Neural cell (in vitro differentiated cells): ENCODE measurements around the gene GFOD2. TPM values are rescaled to one million over a fixed set of nuclear protein-coding genes. Genes with fewer than 3 reads are reported as not detected.

ENCODE experiments used
- H2AFZ ChIP-seq: fragments of 200-600, 300-800 bp; sonication (generic), shearing (Covaris generic); 2 replicates; pipeline ENCODE4 v1.6.0; 2014; ENCODE audit warnings: low read depth, mild to moderate bottlenecking, antibody characterized with exemption, low read length, moderate library complexity
- H3F3A ChIP-seq: fragments of 200-600 bp; shearing (Covaris generic); 2 replicates; pipeline ENCODE4 v1.6.1; 2016; ENCODE audit warnings: mild to moderate bottlenecking, moderate library complexity, mixed read lengths, antibody characterized with exemption, low read length; ENCODE audit not compliant: insufficient read depth, poor library complexity, severe bottlenecking
- H3K27ac ChIP-seq: fragments of 200-600, 300-800 bp; sonication (generic), shearing (Covaris generic); 2 replicates; pipeline ENCODE4 v1.5.1; 2014; ENCODE audit warnings: mild to moderate bottlenecking, low read length, moderate library complexity
- H3K27me3 ChIP-seq: fragments of 300-800, 200-600 bp; sonication (generic), shearing (Covaris generic); 2 replicates; pipeline ENCODE4 v1.6.0; 2014; ENCODE audit warnings: mild to moderate bottlenecking, low read depth, low read length, moderate library complexity; ENCODE audit not compliant: insufficient read depth
- H3K36me3 ChIP-seq: fragments of 300-800, 200-600 bp; sonication (generic), shearing (Covaris generic); 2 replicates; pipeline ENCODE4 v1.5.1; 2014; ENCODE audit warnings: mild to moderate bottlenecking, antibody characterized with exemption, low read length, moderate library complexity; ENCODE audit not compliant: insufficient read depth
- H3K4me2 ChIP-seq: fragments of 300-800, 200-600 bp; sonication (generic), shearing (Covaris generic); 2 replicates; pipeline ENCODE4 v1.6.0; 2014; ENCODE audit warnings: mild to moderate bottlenecking, low read length
- H3K4me3 ChIP-seq: fragments of 300-800, 200-600 bp; sonication (generic), shearing (Covaris generic); 2 replicates; pipeline ENCODE4 v1.5.1; 2014; ENCODE audit warnings: mild to moderate bottlenecking, low read length, moderate library complexity
- H3K79me2 ChIP-seq: fragments of 200-600 bp; shearing (Covaris generic); replicated peaks from 2 replicates; pipeline ENCODE4 v1.6.0; 2014; ENCODE audit warnings: mild to moderate bottlenecking, low read length, moderate library complexity; ENCODE audit not compliant: insufficient read depth
- H3K9ac ChIP-seq: fragments of 300-800, 200-600 bp; sonication (generic), shearing (Covaris generic); 2 replicates; pipeline ENCODE4 v1.6.1; 2016; ENCODE audit warnings: mild to moderate bottlenecking, low read length, mixed read lengths
- H3K9me2 ChIP-seq: fragments of 200-600 bp; shearing (Covaris generic); 2 replicates; pipeline ENCODE4 v1.6.1; 2016; ENCODE audit warnings: mild to moderate bottlenecking, low read length, mixed read lengths; ENCODE audit not compliant: insufficient read depth
- H3K9me3 ChIP-seq: fragments of 200-600, 300-800 bp; sonication (generic), shearing (Covaris generic); 2 replicates; pipeline ENCODE4 v1.6.1; 2016; ENCODE audit warnings: mild to moderate bottlenecking, mixed run types, low read length, moderate library complexity, mixed read lengths
- H4K20me1 ChIP-seq: fragments of 200-600 bp; shearing (Covaris generic); 2 replicates; pipeline ENCODE4 v1.6.1; 2016; ENCODE audit warnings: mild to moderate bottlenecking, mixed run types; ENCODE audit not compliant: insufficient read depth
- EP300 ChIP-seq: fragments of 450-650 bp; conservative IDR thresholded peaks from 2 replicates; pipeline ENCODE4 v1.6.1; 2014; ENCODE audit warnings: antibody characterized with exemption, mild to moderate bottlenecking, moderate library complexity; ENCODE audit not compliant: poor library complexity, severe bottlenecking
- EZH2 ChIP-seq: fragments of 200-600, 300-800 bp; shearing (Covaris generic), sonication (generic); IDR thresholded peaks from 2 replicates; pipeline ENCODE4 v1.6.1; 2014; ENCODE audit warnings: antibody characterized with exemption, low read length, borderline replicate concordance, mild to moderate bottlenecking; ENCODE audit not compliant: insufficient read depth, poor library complexity, severe bottlenecking
- MXI1 ChIP-seq: fragments of 450-650 bp; conservative IDR thresholded peaks from 2 replicates; pipeline ENCODE4 v1.6.1; 2014; ENCODE audit warnings: antibody characterized with exemption, mild to moderate bottlenecking; ENCODE audit not compliant: poor library complexity, severe bottlenecking
- POLR2AphosphoS5 ChIP-seq: IDR thresholded peaks from 2 replicates; pipeline ENCODE4 v1.6.1; 2012
- RAD21 ChIP-seq: fragments of 450-650 bp; conservative IDR thresholded peaks from 2 replicates; pipeline ENCODE4 v1.6.1; 2014; ENCODE audit warnings: antibody characterized with exemption, mild to moderate bottlenecking, moderate library complexity
- REST ChIP-seq: IDR thresholded peaks from 2 replicates; pipeline ENCODE4 v1.6.1; 2012; ENCODE audit warnings: borderline replicate concordance
- SMC3 ChIP-seq: fragments of 450-650 bp; conservative IDR thresholded peaks from 2 replicates; pipeline ENCODE4 v1.6.1; 2014; ENCODE audit warnings: antibody characterized with exemption, mild to moderate bottlenecking, moderate library complexity; ENCODE audit not compliant: poor library complexity
- TAF1 ChIP-seq: IDR thresholded peaks from 2 replicates; pipeline ENCODE4 v1.6.1; 2012; ENCODE audit warnings: low read depth
- polyA minus RNA-seq: library from RNA; depleted of rRNA, polyadenylated mRNA; stranded (reverse); fragments of >200 nt; gene quantifications from 2 replicates; pipeline ENCODE4 v1.2.3, GENCODE V29; 2014
- polyA plus RNA-seq: library from polyadenylated mRNA; depleted of rRNA; stranded (reverse); fragments of >200 nt; gene quantifications from 2 replicates; pipeline ENCODE4 v1.2.3, GENCODE V29; 2014
- TF ChIP-seq, protein P1 (sequence below): fragments of 450-650 bp; IDR thresholded peaks from 2 replicates; pipeline ENCODE4 v1.5.1; 2014; ENCODE audit warnings: antibody characterized with exemption, mild to moderate bottlenecking, moderate library complexity; ENCODE audit not compliant: poor library complexity, severe bottlenecking

Gene GFOD2, protein sequence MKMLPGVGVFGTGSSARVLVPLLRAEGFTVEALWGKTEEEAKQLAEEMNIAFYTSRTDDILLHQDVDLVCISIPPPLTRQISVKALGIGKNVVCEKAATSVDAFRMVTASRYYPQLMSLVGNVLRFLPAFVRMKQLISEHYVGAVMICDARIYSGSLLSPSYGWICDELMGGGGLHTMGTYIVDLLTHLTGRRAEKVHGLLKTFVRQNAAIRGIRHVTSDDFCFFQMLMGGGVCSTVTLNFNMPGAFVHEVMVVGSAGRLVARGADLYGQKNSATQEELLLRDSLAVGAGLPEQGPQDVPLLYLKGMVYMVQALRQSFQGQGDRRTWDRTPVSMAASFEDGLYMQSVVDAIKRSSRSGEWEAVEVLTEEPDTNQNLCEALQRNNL
- polyA plus RNA-seq = 88.4 and 106 TPM in 2 replicates
- polyA minus RNA-seq = 92.8 and 104 TPM in 2 replicates

DNA sequence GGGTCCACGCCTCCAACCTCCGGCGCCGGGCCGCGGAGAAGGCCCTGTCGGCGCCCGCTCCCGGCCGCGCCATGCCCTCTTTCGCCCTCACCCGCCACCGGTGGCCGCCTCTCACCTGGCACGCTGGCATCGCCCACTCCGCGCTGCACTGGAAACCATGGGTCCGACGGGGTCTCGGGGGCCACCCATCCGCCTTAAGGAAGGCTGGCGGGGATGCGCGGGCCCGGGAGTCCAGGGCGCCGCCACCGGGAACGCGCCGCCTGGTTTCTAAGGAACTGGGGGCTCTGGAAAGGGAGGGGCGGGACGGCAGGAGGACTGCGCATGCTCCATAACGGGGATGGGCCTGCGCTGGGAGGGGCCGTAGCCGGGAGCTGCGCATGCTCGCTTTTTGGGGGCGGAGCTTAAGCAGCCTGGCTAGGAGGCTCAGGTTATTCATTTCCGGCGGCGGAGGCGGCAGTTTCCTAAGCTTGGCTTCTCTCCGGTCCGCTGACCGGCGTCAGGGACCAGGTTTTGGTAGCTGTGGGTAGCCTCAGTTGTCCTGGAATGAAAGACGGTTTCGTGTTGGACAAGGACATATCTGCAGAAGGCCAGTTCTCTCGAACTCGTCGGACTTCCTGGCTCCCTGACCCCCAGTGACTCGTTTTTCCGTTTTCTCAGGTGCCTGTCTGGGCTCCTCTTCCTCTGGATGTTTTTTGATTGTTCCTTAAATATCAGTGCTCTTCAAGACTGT lies at the start of gene GFOD2:
Gene GFOD2 (minus strand): TSS at position 269 of the 730 bp plus-strand sequence. CDS start 33,601 bp downstream, outside the sequence.
- H3K79me2 ChIP-seq = peaks cover 47% of the 10 kb centered on the region
- no peaks in the 10 kb centered on the region for H3K9me3 ChIP-seq
- no peaks in the 10 kb centered on the region for H3K27me3 ChIP-seq
- no peaks in the 10 kb centered on the region for H3K9me2 ChIP-seq
- H3K9ac ChIP-seq = peak within 1 kb of the TSS; percentile 98
- no peaks in the 10 kb centered on the region for H4K20me1 ChIP-seq
- peak within 1 kb of the TSS; percentile 87 for H3K27ac ChIP-seq
- peak within 1 kb of the TSS; percentile 80 for H3K4me3 ChIP-seq
- TF ChIP-seq EZH2 (no peak), EP300 (peak; percentile 28), SMC3 (peak; percentile 35), TAF1 (peak; percentile 68), POLR2AphosphoS5 (peak; percentile 93), RAD21 (peak; percentile 37), REST (peak; percentile 74), MXI1 (peak; percentile 95)
- TF ChIP-seq, protein P1, sequence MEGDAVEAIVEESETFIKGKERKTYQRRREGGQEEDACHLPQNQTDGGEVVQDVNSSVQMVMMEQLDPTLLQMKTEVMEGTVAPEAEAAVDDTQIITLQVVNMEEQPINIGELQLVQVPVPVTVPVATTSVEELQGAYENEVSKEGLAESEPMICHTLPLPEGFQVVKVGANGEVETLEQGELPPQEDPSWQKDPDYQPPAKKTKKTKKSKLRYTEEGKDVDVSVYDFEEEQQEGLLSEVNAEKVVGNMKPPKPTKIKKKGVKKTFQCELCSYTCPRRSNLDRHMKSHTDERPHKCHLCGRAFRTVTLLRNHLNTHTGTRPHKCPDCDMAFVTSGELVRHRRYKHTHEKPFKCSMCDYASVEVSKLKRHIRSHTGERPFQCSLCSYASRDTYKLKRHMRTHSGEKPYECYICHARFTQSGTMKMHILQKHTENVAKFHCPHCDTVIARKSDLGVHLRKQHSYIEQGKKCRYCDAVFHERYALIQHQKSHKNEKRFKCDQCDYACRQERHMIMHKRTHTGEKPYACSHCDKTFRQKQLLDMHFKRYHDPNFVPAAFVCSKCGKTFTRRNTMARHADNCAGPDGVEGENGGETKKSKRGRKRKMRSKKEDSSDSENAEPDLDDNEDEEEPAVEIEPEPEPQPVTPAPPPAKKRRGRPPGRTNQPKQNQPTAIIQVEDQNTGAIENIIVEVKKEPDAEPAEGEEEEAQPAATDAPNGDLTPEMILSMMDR = no peak
- H2AFZ ChIP-seq = peak within 1 kb of the TSS; percentile 86
- H3K4me2 ChIP-seq = peak within 1 kb of the TSS; percentile 96
- H3K36me3 ChIP-seq = no peaks in the 10 kb centered on the region
- no peaks in the 10 kb centered on the region for H3F3A ChIP-seq

- Histone ChIP-seq H3K4me2 (no peak overlapping the region), H3K9me3 (no peaks in the 10 kb centered on the region), H3F3A (no peaks in the 10 kb centered on the region), H3K9me2 (no peaks in the 10 kb centered on the region), H3K27ac (no peak overlapping the region), H3K27me3 (no peaks in the 10 kb centered on the region), H3K79me2 (no peaks in the 10 kb centered on the region), H3K36me3 (no peaks in the 10 kb centered on the region), H2AFZ (no peak overlapping the region), H3K9ac (no peak overlapping the region), H4K20me1 (no peaks in the 10 kb centered on the region), H3K4me3 (no peak overlapping the region)
- TF ChIP-seq TAF1 (no peak), POLR2AphosphoS5 (no peak), MXI1 (no peak), EZH2 (no peak), SMC3 (no peak), REST (no peak), RAD21 (no peak), EP300 (no peak)
- TF ChIP-seq, protein P1 = no peak
Measured at GRCh38 chr16:67767953-67768352, 48.8 kb upstream of the GFOD2 start.
